Liver (tissue), 9 donors: ENCODE measurements around the gene RND1. TPM values are rescaled to one million over a fixed set of nuclear protein-coding genes. Genes with fewer than 3 reads are reported as not detected.
"Not testable (repeated sequence)": the region's sequence is repeated elsewhere in the genome, so short reads cannot be mapped to it uniquely, and the experiment has no call there.

ENCODE experiments used
- DNase-seq: peaks from one replicate; pipeline ENCODE4 v3.0.0-alpha.2; 2017; ENCODE audit warnings: low spot score
- H3K27ac ChIP-seq, 2 donors: one replicate each; pipeline ENCODE4 v1.7.0; 2013; ENCODE audit warnings: inconsistent platforms in 2 of 2, low read length in 2 of 2, control low read depth in 1 of 2, low read depth in 1 of 2, mild to moderate bottlenecking in 1 of 2
- H3K27me3 ChIP-seq, 4 donors: one replicate each; pipeline versions ENCODE4 v1.6.1 to v1.7.0; 2013; ENCODE audit warnings: low read length in 3 of 4, inconsistent platforms in 1 of 4, mild to moderate bottlenecking in 1 of 4, moderate library complexity in 1 of 4; ENCODE audit not compliant: control insufficient read depth in 4 of 4, insufficient read depth in 4 of 4
- H3K36me3 ChIP-seq, 4 donors: one replicate each; pipeline versions ENCODE4 v1.6.1 to v1.7.0; 2013; ENCODE audit warnings: low read length in 3 of 4, mild to moderate bottlenecking in 3 of 4, low read depth in 1 of 4, moderate library complexity in 1 of 4; ENCODE audit not compliant: control insufficient read depth in 4 of 4, insufficient read depth in 3 of 4
- H3K4me1 ChIP-seq, 4 donors: one replicate each; pipeline versions ENCODE4 v1.6.1 to v1.7.0; 2013; ENCODE audit warnings: low read length in 3 of 4, mild to moderate bottlenecking in 3 of 4, moderate library complexity in 1 of 4; ENCODE audit not compliant: control insufficient read depth in 4 of 4, insufficient read depth in 4 of 4
- H3K4me3 ChIP-seq, 3 donors: one replicate each; pipeline versions ENCODE4 v1.6.1 to v1.7.0; 2013; ENCODE audit warnings: low read length in 3 of 3, control low read depth in 1 of 3, low read depth in 1 of 3, mild to moderate bottlenecking in 1 of 3
- H3K9ac ChIP-seq, 2 donors: one replicate each; pipeline ENCODE4 v1.7.0; 2013; ENCODE audit warnings: low read length in 2 of 2, mild to moderate bottlenecking in 2 of 2, moderate library complexity in 2 of 2, control low read depth in 1 of 2, low read depth in 1 of 2
- H3K9me3 ChIP-seq, 4 donors: one replicate each; pipeline versions ENCODE4 v1.6.1 to v1.7.0; 2013; ENCODE audit warnings: low read length in 3 of 4; ENCODE audit not compliant: control insufficient read depth in 4 of 4
- HNF4A ChIP-seq, 2 donors: conservative IDR thresholded peaks; 2 replicates each; pipeline ENCODE4 v1.6.1; 2016; ENCODE audit warnings: antibody characterized with exemption in 2 of 2, mild to moderate bottlenecking in 2 of 2
- SP1 ChIP-seq: IDR thresholded peaks from 2 replicates; pipeline ENCODE4 v1.6.1; 2018; ENCODE audit warnings: antibody characterized with exemption, mild to moderate bottlenecking
- WGBS: extraction: QIAGEN DNeasy Blood & Tissue Kit; methylation state at CpG from one replicate; pipeline ENCODE4 v1.1.7; 2013; 5-methylcytosine and 5-hydroxymethylcytosine counted together
- polyA plus RNA-seq, 2 donors: library from polyadenylated mRNA; stranded (reverse) in 1 of 2; unstranded in 1 of 2; fragments of 200-250 nt in 1 of 2; fragments of >200 nt in 1 of 2; fragmentation: Nextera tagmentation in 1 of 2; extraction: Ambion mirVana in 1 of 2; gene quantifications; one replicate each; pipeline versions ENCODE4 v1.2.1 to v1.2.3, GENCODE V29; 2013 to 2015
- total RNA-seq, 2 donors: library from RNA; depleted of rRNA; stranded (reverse); fragments of >200 nt; gene quantifications; one replicate each; pipeline ENCODE4 v1.2.3, GENCODE V29; 2014
- TF ChIP-seq, protein P1 (sequence below): IDR thresholded peaks from 2 replicates; pipeline ENCODE4 v1.6.1; 2016; ENCODE audit warnings: antibody characterized with exemption
- TF ChIP-seq, protein P2 (sequence below): fragments of 150-350 bp; IDR thresholded peaks from 2 replicates; pipeline ENCODE4 v1.5.1; 2017; ENCODE audit warnings: improper control_type of control experiment, low read depth, low read length; ENCODE audit not compliant: missing input control
- TF ChIP-seq, protein P3 (sequence below): IDR thresholded peaks from 2 replicates; pipeline ENCODE4 v1.6.1; 2016; ENCODE audit warnings: antibody characterized with exemption, mild to moderate bottlenecking
- TF ChIP-seq, protein P4 (sequence below): IDR thresholded peaks from 2 replicates; pipeline ENCODE4 v1.6.1; 2016; ENCODE audit warnings: antibody characterized with exemption
- donor health status: healthy.
- donor health status: healthy.
- donor health status: healthy.
- donor health status: healthy.
- donor health status: healthy.

RND1 gene
- total and polyA plus RNA-seq, 4 donors, result 7.7 to 16.5 (median 8.5) TPM

DNA sequence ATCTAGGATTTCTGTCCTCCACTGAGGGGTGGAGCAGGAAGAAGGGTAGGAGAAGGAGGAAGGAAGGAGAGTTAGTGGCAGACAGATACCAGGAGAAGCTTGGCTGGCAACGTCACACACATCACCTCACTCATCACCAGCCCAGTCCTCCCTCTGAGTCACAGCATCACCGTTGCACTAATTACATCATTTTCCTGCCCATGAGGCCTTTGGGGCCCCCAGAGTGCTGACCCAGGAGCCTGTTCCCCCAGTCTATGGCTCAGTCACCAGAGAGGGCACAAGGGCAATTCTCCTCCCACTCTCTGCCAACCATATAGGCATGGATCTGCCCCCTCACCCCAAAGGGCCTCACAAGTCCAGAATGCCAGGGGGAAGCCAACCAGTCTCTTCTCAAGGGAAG is 4.6 kb downstream of the RND1 start:
- Histone ChIP-seq H3K36me3 (peaks cover 0 to 33% (median 27%) of the 10 kb centered on the region in 4 donors), H3K9me3 (no peaks in the 10 kb centered on the region), H3K9ac (no peak overlapping the region), H3K4me1 (peaks cover 0 to 48% (median 20%) of the 10 kb centered on the region in 4 donors), H3K4me3 (no peak overlapping the region), H3K27me3 (no peaks in the 10 kb centered on the region), H3K27ac (peak overlapping the region in 1 of 2 donors; percentile 43)
- WGBS, result 59% methylated on average over 2 of the region's 2 CpGs
- TF ChIP-seq, protein P1, sequence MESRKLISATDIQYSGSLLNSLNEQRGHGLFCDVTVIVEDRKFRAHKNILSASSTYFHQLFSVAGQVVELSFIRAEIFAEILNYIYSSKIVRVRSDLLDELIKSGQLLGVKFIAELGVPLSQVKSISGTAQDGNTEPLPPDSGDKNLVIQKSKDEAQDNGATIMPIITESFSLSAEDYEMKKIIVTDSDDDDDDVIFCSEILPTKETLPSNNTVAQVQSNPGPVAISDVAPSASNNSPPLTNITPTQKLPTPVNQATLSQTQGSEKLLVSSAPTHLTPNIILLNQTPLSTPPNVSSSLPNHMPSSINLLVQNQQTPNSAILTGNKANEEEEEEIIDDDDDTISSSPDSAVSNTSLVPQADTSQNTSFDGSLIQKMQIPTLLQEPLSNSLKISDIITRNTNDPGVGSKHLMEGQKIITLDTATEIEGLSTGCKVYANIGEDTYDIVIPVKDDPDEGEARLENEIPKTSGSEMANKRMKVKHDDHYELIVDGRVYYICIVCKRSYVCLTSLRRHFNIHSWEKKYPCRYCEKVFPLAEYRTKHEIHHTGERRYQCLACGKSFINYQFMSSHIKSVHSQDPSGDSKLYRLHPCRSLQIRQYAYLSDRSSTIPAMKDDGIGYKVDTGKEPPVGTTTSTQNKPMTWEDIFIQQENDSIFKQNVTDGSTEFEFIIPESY, result no peak
- DNase-seq, result no peak

DNA sequence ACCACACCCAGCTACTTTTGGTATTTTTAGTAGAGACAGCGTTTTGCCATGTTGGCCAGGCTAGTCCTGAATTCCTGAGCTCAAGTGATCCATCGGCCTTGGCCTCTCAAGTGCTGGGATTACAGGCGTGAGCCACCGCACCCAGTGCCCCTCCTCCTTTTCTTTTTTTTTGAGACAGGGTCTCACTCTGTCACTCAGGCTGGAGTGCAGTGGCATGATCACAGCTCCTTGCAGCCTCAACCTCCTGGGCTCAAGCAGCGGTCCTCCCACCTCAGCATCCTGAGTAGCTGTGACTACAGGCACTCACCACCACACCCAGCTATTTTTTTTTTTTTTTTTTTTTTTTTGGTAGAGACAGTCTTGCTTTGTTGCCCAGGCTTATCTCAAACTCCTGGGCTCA is 5.4 kb downstream of the RND1 start:
- H3K27me3 ChIP-seq, DNase-seq: not testable (repeated sequence)
- WGBS, result 95% methylated on average over 5 of the region's 5 CpGs

DNA sequence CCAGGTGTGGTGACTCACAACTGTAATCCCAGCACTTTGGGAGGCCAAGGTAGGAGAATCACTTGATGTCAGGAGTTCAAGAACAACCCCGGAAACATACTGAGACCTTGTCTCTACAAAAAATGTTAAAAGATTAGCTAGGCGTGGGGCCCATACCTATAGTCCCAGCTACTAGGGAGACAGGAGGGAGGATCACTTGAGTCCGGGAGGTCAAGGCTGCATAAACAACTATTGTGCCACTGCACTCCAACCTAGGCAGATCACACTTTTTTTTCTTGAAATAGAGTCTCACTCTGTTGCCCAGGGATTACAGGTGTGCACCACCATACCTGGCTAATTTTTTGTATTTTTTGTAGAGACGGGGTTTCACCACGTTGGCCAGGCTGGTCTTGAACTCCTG is 6.1 kb downstream of the RND1 start:
- peaks cover 0 to 35% (median 14%) of the 10 kb centered on the region in 4 donors for H3K4me1 ChIP-seq
- WGBS, result 91% methylated on average over 5 of the region's 5 CpGs
- no peak for DNase-seq
- no peak overlapping the region for H3K9ac ChIP-seq
- H3K27me3 ChIP-seq, result no peaks in the 10 kb centered on the region
- H3K4me3 ChIP-seq, result no peak overlapping the region
- H3K27ac ChIP-seq, result no peak overlapping the region
- H3K9me3 ChIP-seq, result no peaks in the 10 kb centered on the region
- TF ChIP-seq, protein P1, result no peak
- TF ChIP-seq, protein P2, sequence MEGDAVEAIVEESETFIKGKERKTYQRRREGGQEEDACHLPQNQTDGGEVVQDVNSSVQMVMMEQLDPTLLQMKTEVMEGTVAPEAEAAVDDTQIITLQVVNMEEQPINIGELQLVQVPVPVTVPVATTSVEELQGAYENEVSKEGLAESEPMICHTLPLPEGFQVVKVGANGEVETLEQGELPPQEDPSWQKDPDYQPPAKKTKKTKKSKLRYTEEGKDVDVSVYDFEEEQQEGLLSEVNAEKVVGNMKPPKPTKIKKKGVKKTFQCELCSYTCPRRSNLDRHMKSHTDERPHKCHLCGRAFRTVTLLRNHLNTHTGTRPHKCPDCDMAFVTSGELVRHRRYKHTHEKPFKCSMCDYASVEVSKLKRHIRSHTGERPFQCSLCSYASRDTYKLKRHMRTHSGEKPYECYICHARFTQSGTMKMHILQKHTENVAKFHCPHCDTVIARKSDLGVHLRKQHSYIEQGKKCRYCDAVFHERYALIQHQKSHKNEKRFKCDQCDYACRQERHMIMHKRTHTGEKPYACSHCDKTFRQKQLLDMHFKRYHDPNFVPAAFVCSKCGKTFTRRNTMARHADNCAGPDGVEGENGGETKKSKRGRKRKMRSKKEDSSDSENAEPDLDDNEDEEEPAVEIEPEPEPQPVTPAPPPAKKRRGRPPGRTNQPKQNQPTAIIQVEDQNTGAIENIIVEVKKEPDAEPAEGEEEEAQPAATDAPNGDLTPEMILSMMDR, result no peak
- TF ChIP-seq SP1, result no peak
- TF ChIP-seq, protein P3, sequence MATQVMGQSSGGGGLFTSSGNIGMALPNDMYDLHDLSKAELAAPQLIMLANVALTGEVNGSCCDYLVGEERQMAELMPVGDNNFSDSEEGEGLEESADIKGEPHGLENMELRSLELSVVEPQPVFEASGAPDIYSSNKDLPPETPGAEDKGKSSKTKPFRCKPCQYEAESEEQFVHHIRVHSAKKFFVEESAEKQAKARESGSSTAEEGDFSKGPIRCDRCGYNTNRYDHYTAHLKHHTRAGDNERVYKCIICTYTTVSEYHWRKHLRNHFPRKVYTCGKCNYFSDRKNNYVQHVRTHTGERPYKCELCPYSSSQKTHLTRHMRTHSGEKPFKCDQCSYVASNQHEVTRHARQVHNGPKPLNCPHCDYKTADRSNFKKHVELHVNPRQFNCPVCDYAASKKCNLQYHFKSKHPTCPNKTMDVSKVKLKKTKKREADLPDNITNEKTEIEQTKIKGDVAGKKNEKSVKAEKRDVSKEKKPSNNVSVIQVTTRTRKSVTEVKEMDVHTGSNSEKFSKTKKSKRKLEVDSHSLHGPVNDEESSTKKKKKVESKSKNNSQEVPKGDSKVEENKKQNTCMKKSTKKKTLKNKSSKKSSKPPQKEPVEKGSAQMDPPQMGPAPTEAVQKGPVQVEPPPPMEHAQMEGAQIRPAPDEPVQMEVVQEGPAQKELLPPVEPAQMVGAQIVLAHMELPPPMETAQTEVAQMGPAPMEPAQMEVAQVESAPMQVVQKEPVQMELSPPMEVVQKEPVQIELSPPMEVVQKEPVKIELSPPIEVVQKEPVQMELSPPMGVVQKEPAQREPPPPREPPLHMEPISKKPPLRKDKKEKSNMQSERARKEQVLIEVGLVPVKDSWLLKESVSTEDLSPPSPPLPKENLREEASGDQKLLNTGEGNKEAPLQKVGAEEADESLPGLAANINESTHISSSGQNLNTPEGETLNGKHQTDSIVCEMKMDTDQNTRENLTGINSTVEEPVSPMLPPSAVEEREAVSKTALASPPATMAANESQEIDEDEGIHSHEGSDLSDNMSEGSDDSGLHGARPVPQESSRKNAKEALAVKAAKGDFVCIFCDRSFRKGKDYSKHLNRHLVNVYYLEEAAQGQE, result no peak
- TF ChIP-seq HNF4A (conservative IDR thresholded peaks at IDR 0.05), result no peak
- TF ChIP-seq, protein P4, sequence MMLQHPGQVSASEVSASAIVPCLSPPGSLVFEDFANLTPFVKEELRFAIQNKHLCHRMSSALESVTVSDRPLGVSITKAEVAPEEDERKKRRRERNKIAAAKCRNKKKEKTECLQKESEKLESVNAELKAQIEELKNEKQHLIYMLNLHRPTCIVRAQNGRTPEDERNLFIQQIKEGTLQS, result no peak
- H3K36me3 ChIP-seq, result peaks cover 0 to 33% (median 27%) of the 10 kb centered on the region in 4 donors

More for the DNA sequence above, 5.4 kb downstream of the RND1 start:
- Histone ChIP-seq H3K4me1 (peaks cover 0 to 41% (median 16%) of the 10 kb centered on the region in 4 donors), H3K36me3 (peaks cover 0 to 33% (median 27%) of the 10 kb centered on the region in 4 donors)
- not testable (repeated sequence) for H3K4me3 ChIP-seq, H3K27ac ChIP-seq, H3K9me3 ChIP-seq, H3K9ac ChIP-seq
